H1 (cell line): ENCODE data around the gene DCP1B. TPM values are rescaled to one million over a fixed set of nuclear protein-coding genes. Genes with fewer than 3 reads are reported as not detected.

Source experiments
- RFX5 ChIP-seq: IDR thresholded peaks from 2 replicates; pipeline ENCODE4 v1.6.1; 2011; ENCODE audit warnings: low read depth, low read length, improper control_type of control experiment, borderline replicate concordance
- polyA plus RNA-seq, 7 experiments: library from polyadenylated mRNA; depleted of rRNA in 3 of 7; stranded (reverse) in 5 of 7; unstranded in 2 of 7; fragments of >200 nt in 5 of 7; fragments of 200-250 nt in 2 of 7; gene quantifications; 1 replicate in 5 of 7; 2 replicates in 1 of 7; 4 replicates in 1 of 7; pipeline versions ENCODE4 v1.2.1 to v1.2.3, GENCODE V29; 2011 to 2013; ENCODE audit warnings: missing spikeins in 2 of 7, mixed read lengths in 2 of 7
- total RNA-seq: library from RNA; stranded (reverse); fragmentation: NEBNext Ultra II Directional; extraction: Animal tissue kit (Norgen Biotek cat#: 25700); gene quantifications from 2 replicates; pipeline ENCODE4 v1.2.1, GENCODE V29; 2021

Gene DCP1B
- total and polyA plus RNA-seq, 2 of the 8 experiments (the other 6 are each of a cell fraction or from before 2014, with no cell fraction given) = 14.8 to 29.0 TPM

- TF ChIP-seq RFX5 = no peak
Observed at GRCh38 chr12:1913377-1914113, 90.7 kb downstream of the DCP1B start (continued).
